Non-pigmented ciliary epithelial cell (primary cell): Measurements from ENCODE around the gene SERPINA4.
"Not testable (repeated sequence)": the region's sequence is repeated elsewhere in the genome, so short reads cannot be mapped to it uniquely, and the experiment has no call there.

Experiments
- DNase-seq: peaks from one replicate; pipeline ENCODE4 v3.0.0-alpha.2; 2010; ENCODE audit warnings: low read depth

SERPINA4 gene

GRCh38 chr14:94569381-94570001 is 8.2 kb downstream of the SERPINA4 start:
- no peak for DNase-seq

DNA sequence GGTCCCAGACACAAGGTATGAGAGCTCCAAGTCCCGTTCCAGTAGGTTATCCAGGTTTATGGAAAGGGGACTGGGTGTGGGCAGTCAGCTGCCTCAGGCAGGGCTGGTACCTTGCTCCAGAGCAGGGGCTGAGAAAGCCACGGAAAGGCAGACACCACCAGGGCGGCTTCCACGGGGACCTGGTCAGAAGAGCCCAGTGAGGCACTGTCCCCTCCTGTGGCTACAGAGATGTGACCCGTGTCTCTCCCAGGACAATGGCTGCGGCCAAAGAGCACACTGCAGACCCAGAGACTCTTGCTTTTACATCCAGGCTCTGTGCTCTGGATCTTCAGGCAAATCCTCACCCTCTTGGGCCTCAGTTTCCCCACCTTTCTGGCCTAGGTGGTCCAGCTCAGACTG is 8.8 kb downstream of the SERPINA4 start:
- DNase-seq = no peak

GRCh38 chr14:94570440-94570839 is 9.2 kb downstream of the SERPINA4 start:
- DNase-seq = no peak

GRCh38 chr14:94571395-94571794 is 10.2 kb downstream of the SERPINA4 start:
- DNase-seq = no peak

GRCh38 chr14:94571950-94572349 is 10.7 kb downstream of the SERPINA4 start:
- no peak for DNase-seq

- DNase-seq = no peak
Measured at GRCh38 chr14:94572637-94573303, 11.5 kb downstream of the SERPINA4 start.

DNA sequence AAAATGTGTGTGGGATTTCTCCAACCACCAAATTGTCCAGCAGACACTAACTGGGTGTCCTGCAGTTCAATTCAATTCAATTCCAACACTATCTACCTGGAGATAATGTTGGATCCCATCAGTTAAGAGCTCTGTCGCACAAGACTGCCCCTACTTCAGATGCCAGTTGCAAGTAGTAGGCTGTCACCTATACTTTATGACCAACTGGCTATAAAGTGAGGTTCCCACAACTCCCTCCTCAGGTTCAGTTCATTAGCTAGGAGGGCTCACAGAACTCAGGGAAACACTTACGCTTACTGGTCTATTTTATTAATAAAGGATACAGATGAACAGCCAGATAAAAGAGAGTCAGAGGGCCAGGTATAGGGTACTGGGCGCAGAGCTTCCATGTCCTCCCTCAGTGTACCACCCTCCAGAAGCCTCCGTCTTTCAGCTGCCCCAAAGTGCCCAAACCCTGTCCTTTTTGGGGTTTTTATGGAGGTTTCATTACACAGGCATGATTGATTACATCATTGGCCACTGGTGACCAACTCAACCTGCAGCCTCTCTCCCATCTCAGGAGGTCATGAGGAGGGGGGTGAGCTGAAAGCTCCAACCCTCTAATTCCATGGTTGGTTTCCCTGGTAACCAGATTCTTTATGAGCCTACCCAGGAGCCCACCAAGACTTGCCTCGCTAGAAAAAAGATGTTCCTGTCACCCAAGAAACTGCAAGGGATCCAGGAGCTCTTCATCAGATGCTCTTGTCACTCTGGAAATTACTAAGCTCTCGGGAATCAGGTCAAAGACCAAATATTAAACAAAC is 12.4 kb downstream of the SERPINA4 start:
- DNase-seq = no peak

DNA sequence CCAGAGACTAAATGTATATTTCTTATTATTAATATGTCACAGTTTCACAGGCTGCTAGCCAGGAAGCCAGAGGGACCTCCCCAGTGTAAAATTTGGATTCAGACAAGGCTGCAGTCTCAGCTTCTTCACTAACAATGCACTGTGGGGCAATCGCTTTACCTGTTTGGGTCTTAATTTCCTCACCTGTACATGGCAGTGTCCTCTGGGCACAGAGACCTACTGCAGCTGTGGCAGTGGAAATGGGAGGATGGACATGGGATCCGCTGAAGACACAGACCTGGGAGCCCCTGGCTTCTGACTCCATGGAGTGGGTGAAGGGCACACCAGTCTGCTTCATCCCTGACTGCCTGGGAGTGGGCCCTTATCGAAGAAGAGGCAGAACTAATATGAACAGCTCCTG is 13.1 kb downstream of the SERPINA4 start:
- no peak for DNase-seq

- peak; percentile 51 for DNase-seq
Measured at GRCh38 chr14:94575730-94576585, 14.7 kb downstream of the SERPINA4 start.

DNA sequence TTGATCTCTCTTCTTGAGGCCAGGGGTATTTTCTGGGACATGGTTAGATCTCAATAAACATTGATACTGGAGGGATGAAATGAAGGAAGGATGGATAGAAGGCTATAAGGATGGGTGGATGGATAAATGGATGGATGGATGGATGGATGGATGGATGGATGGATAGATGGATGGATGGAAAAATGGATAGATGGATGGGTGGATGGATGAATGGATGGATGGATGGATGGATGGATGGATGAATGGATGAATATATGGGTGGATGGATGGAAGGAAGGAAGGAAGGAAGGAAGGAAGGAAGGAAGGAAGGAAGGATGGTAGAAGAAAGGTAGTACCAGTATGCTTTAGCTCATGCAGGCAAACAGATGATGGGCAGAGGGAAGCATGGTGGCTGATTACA is 16.2 kb downstream of the SERPINA4 start:
- not testable (repeated sequence) for DNase-seq

GRCh38 chr14:94578712-94579111 is 17.5 kb downstream of the SERPINA4 start:
- no peak for DNase-seq

DNA sequence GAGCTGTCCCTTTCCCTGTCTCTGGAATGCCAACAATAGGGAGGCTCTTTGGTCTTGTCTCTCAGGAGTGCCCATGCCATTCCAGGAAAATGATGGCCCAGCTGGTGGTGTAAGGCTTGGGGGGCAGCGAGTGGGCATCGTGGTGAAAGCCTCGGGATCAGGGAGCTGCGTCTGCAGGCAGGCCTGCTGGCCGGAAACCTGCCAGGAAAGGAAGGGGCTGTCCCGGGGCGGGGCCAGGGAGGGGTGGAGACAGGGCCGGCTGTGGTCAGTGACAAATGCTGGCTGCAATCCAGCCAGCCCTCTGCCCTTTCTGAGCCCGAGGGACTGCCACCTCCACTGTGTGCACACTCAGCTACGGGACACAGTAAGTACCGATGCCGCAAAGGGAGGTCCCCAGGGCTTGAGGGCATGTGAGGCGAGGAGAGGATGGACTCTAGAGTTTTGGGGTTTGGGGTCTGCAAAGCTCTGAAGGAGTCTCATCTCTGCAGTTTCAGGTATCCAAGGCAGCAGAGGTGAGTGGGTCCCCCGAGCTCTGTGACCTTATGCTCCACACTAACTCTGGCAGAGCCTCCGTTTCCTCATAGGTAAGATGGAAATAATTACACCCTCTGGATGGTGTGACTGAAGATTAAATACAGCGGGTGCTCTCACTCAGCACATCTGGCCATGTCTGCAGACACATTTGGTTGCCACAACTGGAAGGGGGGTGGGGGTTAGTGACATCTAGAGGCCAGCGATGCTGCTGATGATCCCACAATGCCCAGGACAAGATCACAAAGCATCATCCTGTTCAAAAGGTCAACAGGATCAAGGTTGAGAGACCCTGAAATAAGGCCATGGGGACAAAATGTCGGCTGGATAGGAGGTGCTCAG is 20.1 kb downstream of the SERPINA4 start, which contains the start of gene SERPINA5:
Gene SERPINA5 (plus strand): TSS at position 300 of the 873 bp plus-strand sequence. CDS start 5,937 bp downstream, outside the sequence.
- no peak for DNase-seq

DNA sequence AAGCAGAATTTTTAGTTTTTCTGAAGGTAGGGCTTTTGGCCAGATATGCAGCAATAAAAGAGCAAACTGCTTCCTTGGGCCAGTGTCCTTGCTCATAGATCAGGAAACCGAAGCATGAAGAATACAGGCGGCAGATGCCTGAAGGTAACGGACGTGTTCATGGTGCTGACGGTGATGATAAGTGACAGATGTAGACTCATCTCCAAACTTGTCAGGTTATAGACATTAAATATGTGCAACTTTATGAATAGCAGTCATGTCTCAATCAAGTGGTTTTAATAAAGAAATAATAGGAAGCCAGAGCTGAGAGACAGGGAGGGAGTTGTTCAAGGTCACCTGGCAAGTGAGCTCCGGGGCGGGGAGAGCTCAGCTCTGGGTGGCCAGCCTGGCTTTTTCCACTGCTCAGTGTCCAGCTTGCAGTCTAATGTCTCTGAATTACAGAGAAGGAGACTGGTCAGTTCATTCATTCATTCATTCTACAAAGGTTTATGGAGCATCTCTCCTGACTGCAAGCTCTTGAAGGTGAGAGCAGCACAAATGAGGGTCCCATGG is 21.0 kb downstream of the SERPINA4 start:
- DNase-seq = no peak

DNA sequence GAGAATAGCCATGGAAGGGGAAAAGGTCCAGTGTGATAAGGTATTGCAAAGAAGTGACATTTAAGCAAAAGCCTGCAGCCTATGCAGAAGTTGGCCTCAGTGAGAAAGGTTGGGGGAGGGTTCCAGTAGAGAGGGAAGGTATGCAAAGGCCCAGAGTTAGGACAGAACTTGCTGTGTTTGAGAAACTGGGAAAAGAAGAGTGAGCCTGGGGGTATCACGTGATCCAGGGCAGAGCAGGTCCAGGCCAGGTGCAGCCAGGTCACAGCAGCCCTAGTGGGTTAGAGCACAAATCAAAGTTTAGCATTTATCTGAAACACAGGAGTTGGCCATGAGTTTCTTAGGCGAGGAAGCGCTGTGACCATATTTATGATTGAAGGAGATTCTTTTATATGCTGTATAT is 21.6 kb downstream of the SERPINA4 start:
- DNase-seq = no peak

- DNase-seq = no peak
Measured at GRCh38 chr14:94583557-94583956, 22.3 kb downstream of the SERPINA4 start.

GRCh38 chr14:94584591-94585280 is 23.5 kb downstream of the SERPINA4 start:
- no peak for DNase-seq

GRCh38 chr14:94586635-94587034 is 25.4 kb downstream of the SERPINA4 start:
- no peak for DNase-seq

DNA sequence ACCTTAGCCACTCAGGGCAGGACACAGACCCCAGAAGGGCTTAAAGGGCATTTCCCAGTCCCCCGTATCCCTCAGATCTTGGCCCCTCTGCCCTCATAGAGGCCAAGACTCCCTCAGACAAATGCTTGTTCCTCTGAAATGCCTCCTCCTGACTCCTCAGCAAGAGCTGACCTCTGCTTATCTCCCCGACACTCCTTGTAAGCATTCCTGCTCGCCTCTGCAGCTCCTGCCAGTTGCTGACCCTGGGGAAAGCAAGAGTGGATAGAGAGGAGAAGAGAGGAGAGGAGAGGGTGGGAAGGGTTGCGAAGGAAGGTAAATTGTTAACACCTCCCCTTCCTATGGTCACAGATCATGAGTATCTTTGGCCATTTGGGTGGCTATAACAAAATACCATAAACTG is 27.1 kb downstream of the SERPINA4 start:
- DNase-seq = no peak

GRCh38 chr14:94591073-94591472 is 29.8 kb downstream of the SERPINA4 start:
- DNase-seq = no peak

- no peak for DNase-seq
Measured at GRCh38 chr14:94591871-94592270, 30.6 kb downstream of the SERPINA4 start.
